Smooth muscle cell (in vitro differentiated cells): Measurements from ENCODE around the gene LCE3B. TPM values are rescaled to one million over a fixed set of nuclear protein-coding genes. Genes with fewer than 3 reads are reported as not detected.
"Not testable (repeated sequence)": the region's sequence is repeated elsewhere in the genome, so short reads cannot be mapped to it uniquely, and the experiment has no call there.

Source experiments
- DNase-seq: peaks from one replicate; lab custom pipeline; 2025; ENCODE audit not compliant: unreplicated experiment; lab: John Stamatoyannopoulos, UW
- H2AFZ ChIP-seq: fragments of 200-600 bp; sonication (generic); 2 replicates; pipeline ENCODE4 v1.6.0; 2016; ENCODE audit warnings: antibody characterized with exemption, low read depth, mild to moderate bottlenecking
- H3F3A ChIP-seq: fragments of 200-600 bp; sonication (generic); 2 replicates; pipeline ENCODE4 v1.6.0; 2017; ENCODE audit warnings: antibody characterized with exemption, low read depth
- H3K27ac ChIP-seq: fragments of 200-600 bp; sonication (generic); 2 replicates; pipeline ENCODE4 v1.5.1; 2016; ENCODE audit warnings: low read depth, mild to moderate bottlenecking
- H3K27me3 ChIP-seq: fragments of 200-600 bp; sonication (generic); 2 replicates; pipeline ENCODE4 v1.6.1; 2016; ENCODE audit warnings: low read depth, mild to moderate bottlenecking
- H3K36me3 ChIP-seq: fragments of 200-600 bp; sonication (generic); 2 replicates; pipeline ENCODE4 v1.5.1; 2016; ENCODE audit warnings: low read depth
- H3K4me1 ChIP-seq: fragments of 200-600 bp; sonication (generic); 2 replicates; pipeline ENCODE4 v1.5.1; 2016; ENCODE audit warnings: low read depth
- H3K4me2 ChIP-seq: fragments of 200-600 bp; sonication (generic); 2 replicates; pipeline ENCODE4 v1.6.0; 2016; ENCODE audit warnings: mild to moderate bottlenecking
- H3K4me3 ChIP-seq: fragments of 200-600 bp; sonication (generic); 2 replicates; pipeline ENCODE4 v1.5.1; 2016; ENCODE audit warnings: mild to moderate bottlenecking
- H3K79me2 ChIP-seq: fragments of 200-600 bp; sonication (generic); 2 replicates; pipeline ENCODE4 v1.6.0; 2016; ENCODE audit warnings: low read depth, mild to moderate bottlenecking
- H3K9ac ChIP-seq: fragments of 200-600 bp; sonication (generic); 2 replicates; pipeline ENCODE4 v1.6.0; 2016; ENCODE audit warnings: low read depth
- H3K9me3 ChIP-seq: fragments of 200-600 bp; sonication (generic); replicated peaks from 2 replicates; pipeline ENCODE4 v1.5.1; 2016; ENCODE audit warnings: low read depth
- H4K20me1 ChIP-seq: fragments of 200-600 bp; sonication (generic); 2 replicates; pipeline ENCODE4 v1.6.0; 2016; ENCODE audit warnings: low read depth
- WGBS: methylation state at CpG from one replicate; pipeline ENCODE4 v1.1.7; 2016; ENCODE audit warnings: low lambda C conversion rate; 5-methylcytosine and 5-hydroxymethylcytosine counted together
- polyA plus RNA-seq: library from polyadenylated mRNA; unstranded; fragments of >200 nt; fragmentation: Nextera tagmentation; extraction: Ambion mirVana; gene quantifications from 2 replicates; pipeline ENCODE4 v1.2.1, GENCODE V29; 2016
- total RNA-seq: library from RNA; depleted of rRNA; stranded (reverse); fragments of >200 nt; gene quantifications from 2 replicates; pipeline ENCODE4 v1.2.3, GENCODE V29; 2014
- TF ChIP-seq, protein P1 (sequence below): fragments of 200-600 bp; sonication (generic); IDR thresholded peaks from 2 replicates; pipeline ENCODE4 v1.5.1; 2017; ENCODE audit warnings: borderline replicate concordance, mild to moderate bottlenecking, antibody characterized with exemption; ENCODE audit not compliant: insufficient read depth, poor library complexity, severe bottlenecking

Gene LCE3B
- total and polyA plus RNA-seq, 2 experiments from 2014 or later = not detected

DNA sequence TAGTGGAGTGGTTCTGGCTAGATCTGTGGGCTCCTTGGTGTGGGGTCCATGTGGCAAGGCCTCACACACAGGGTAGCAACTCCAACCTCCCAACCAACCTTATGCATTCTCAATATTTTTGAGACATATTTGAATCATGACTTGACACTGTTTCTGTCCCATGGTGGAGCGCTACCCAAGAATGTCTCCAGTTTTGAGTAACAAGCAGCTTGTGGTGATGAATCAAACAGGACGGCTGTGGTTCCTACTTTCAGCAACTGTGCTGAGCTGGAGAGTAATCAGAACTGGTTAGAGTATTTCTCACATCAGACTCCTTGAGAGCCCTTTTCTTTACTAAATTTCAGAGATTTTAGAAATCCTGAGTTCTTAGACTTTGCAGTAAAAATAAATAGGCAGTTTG is 36.4 kb upstream of the LCE3B start:
- H3K4me2 ChIP-seq = no peak overlapping the region
- 77% methylated on average over 2 of the region's 2 CpGs for WGBS
- DNase-seq = no peak

DNA sequence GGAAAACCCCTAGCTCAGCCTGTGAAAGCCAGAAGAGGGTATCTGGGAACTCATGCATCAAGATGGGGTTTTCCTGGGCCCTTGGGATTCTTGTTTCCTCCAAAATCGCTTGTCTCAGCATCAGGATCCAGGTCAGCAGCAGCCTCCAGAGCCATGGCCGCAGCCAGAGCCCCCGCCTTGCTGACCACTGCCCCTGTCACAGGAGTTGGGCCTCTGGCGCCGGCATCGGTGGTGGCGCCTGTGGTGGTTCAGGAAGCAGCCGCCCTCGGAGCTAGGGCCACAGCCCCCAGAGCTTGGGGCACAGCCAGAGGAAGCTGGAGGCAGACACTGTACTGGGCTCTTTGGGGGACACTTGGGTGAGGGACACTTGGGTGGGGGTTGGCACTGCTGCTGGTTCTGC is 34.1 kb upstream of the LCE3B start:
- H3K36me3 ChIP-seq, H3K4me1 ChIP-seq, H3K27ac ChIP-seq, H3F3A ChIP-seq, H3K4me2 ChIP-seq, DNase-seq, H3K79me2 ChIP-seq, H3K4me3 ChIP-seq, H3K9ac ChIP-seq, H2AFZ ChIP-seq, H3K9me3 ChIP-seq, H4K20me1 ChIP-seq, H3K27me3 ChIP-seq: not testable (repeated sequence)
- WGBS = 73% methylated on average over 9 of the region's 9 CpGs

More for the DNA sequence above, 36.4 kb upstream of the LCE3B start:
- Histone ChIP-seq H4K20me1 (no peaks in the 10 kb centered on the region), H3K9me3 (peaks cover 7% of the 10 kb centered on the region), H3F3A (no peaks in the 10 kb centered on the region), H3K36me3 (no peaks in the 10 kb centered on the region), H3K9ac (no peak overlapping the region), H3K79me2 (no peaks in the 10 kb centered on the region), H3K27ac (no peak overlapping the region), H3K27me3 (no peaks in the 10 kb centered on the region), H3K4me1 (no peaks in the 10 kb centered on the region), H2AFZ (no peak overlapping the region), H3K4me3 (no peak overlapping the region)
- TF ChIP-seq, protein P1, sequence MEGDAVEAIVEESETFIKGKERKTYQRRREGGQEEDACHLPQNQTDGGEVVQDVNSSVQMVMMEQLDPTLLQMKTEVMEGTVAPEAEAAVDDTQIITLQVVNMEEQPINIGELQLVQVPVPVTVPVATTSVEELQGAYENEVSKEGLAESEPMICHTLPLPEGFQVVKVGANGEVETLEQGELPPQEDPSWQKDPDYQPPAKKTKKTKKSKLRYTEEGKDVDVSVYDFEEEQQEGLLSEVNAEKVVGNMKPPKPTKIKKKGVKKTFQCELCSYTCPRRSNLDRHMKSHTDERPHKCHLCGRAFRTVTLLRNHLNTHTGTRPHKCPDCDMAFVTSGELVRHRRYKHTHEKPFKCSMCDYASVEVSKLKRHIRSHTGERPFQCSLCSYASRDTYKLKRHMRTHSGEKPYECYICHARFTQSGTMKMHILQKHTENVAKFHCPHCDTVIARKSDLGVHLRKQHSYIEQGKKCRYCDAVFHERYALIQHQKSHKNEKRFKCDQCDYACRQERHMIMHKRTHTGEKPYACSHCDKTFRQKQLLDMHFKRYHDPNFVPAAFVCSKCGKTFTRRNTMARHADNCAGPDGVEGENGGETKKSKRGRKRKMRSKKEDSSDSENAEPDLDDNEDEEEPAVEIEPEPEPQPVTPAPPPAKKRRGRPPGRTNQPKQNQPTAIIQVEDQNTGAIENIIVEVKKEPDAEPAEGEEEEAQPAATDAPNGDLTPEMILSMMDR = no peak

DNA sequence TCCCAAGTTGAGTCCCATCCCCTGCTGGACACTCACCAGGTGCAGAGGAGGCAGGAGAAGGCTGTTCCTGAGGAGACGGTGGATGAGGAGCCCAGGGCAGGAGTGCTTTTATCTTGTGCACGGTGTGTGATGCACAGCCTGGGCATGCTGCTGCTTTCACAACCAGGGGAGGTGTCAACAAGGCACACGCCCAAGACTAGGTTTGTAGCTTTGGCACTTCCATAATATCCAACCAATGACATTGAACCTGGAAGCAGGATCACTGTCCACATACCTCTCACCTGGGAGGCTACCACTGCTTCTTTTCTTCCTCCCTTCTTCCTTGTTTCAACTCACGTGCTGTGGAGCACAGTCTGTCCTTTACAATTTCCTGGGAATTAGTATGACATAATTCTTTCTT is 33.2 kb upstream of the LCE3B start, which contains the start of gene LCE3D:
TSS of gene LCE3D (minus strand) at position 84 of the 400 bp plus-strand sequence. CDS start 580 bp downstream, outside the sequence.
- 53% methylated on average over 4 of the region's 4 CpGs for WGBS
- Histone ChIP-seq H3K4me1 (no peaks in the 10 kb centered on the region), H3K9me3 (peaks cover 7% of the 10 kb centered on the region), H3K9ac (no peak within 1 kb of the TSS), H3F3A (no peaks in the 10 kb centered on the region), H2AFZ (no peak within 1 kb of the TSS), H4K20me1 (no peaks in the 10 kb centered on the region), H3K4me3 (no peak within 1 kb of the TSS), H3K79me2 (no peaks in the 10 kb centered on the region), H3K27me3 (no peaks in the 10 kb centered on the region), H3K36me3 (no peaks in the 10 kb centered on the region), H3K27ac (no peak within 1 kb of the TSS), H3K4me2 (no peak within 1 kb of the TSS)
- TF ChIP-seq, protein P1 = no peak
- no peak for DNase-seq

DNA sequence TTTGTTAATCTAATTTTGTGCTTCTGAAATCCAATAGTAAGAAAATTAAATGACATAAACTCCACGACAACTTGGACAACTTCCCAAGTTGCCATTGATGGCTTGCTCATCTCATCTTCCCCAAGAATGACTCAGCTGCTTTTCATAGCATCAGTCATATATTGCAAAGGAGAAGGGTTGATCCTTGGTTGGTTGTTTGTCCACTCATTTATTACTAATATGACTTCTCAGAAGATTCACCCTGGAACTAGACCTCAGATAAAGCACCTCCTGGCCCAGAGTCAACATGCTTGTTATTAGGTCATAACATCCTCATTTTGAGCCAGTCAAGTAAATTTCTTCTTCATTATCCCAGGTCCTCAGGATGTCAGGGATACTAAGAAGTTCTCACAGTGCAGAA is 31.0 kb upstream of the LCE3B start:
- H2AFZ ChIP-seq = no peak overlapping the region
- TF ChIP-seq, protein P1 = no peak
- no peaks in the 10 kb centered on the region for H3K27me3 ChIP-seq
- no peaks in the 10 kb centered on the region for H3F3A ChIP-seq
- H3K9me3 ChIP-seq = peaks cover 7% of the 10 kb centered on the region
- no peak for DNase-seq
- no peaks in the 10 kb centered on the region for H4K20me1 ChIP-seq
- no peak overlapping the region for H3K4me2 ChIP-seq
- no peaks in the 10 kb centered on the region for H3K4me1 ChIP-seq
- no peak overlapping the region for H3K27ac ChIP-seq
- no peak overlapping the region for H3K4me3 ChIP-seq
- H3K9ac ChIP-seq = no peak overlapping the region
- no peaks in the 10 kb centered on the region for H3K79me2 ChIP-seq
- no peaks in the 10 kb centered on the region for H3K36me3 ChIP-seq
- 61% methylated on average over 1 of the region's 1 CpG for WGBS
